GM23338 (cell line): ENCODE data around the gene PNP. TPM values are rescaled to one million over a fixed set of nuclear protein-coding genes. Genes with fewer than 3 reads are reported as not detected.

ENCODE experiments used
- ATAC-seq: fragments of 200-7000 bp; cut with Tn5 transposase; 3 replicates; pipeline ENCODE4 v1.9.1; 2020
- DNase-seq: peaks from one replicate; pipeline ENCODE4 v3.0.0-alpha.2; 2015; ENCODE audit warnings: low spot score
- H2AFZ ChIP-seq: fragments of 200-600 bp; sonication (generic); 2 replicates; pipeline ENCODE4 v1.8.0; 2016; ENCODE audit warnings: antibody characterized with exemption, mild to moderate bottlenecking, moderate library complexity
- H3F3A ChIP-seq: fragments of 200-600 bp; sonication (generic); replicated peaks from 2 replicates; pipeline ENCODE4 v1.8.0; 2017; ENCODE audit warnings: antibody characterized with exemption, mixed run types, low read depth
- H3K27ac ChIP-seq: fragments of 200-600 bp; sonication (generic); 2 replicates; pipeline ENCODE4 v1.6.1; 2016; ENCODE audit warnings: low read depth
- H3K27me3 ChIP-seq: fragments of 200-600 bp; sonication (generic); 2 replicates; pipeline ENCODE4 v1.8.0; 2016; ENCODE audit warnings: mild to moderate bottlenecking, mixed run types, moderate library complexity; ENCODE audit not compliant: insufficient read depth
- H3K36me3 ChIP-seq: fragments of 200-600 bp; sonication (generic); 2 replicates; pipeline ENCODE4 v1.8.0; 2016; ENCODE audit warnings: mild to moderate bottlenecking; ENCODE audit not compliant: insufficient read depth
- H3K4me1 ChIP-seq: fragments of 200-600 bp; sonication (generic); 2 replicates; pipeline ENCODE4 v1.8.0; 2016; ENCODE audit warnings: mild to moderate bottlenecking, moderate library complexity; ENCODE audit not compliant: insufficient read depth
- H3K4me2 ChIP-seq: fragments of 200-600 bp; sonication (generic); 2 replicates; pipeline ENCODE4 v1.7.1; 2017; ENCODE audit warnings: mixed run types
- H3K4me3 ChIP-seq: fragments of 200-600 bp; sonication (generic); 2 replicates; pipeline ENCODE4 v1.6.1; 2016; ENCODE audit warnings: mixed run types
- H3K79me2 ChIP-seq: fragments of 200-600 bp; sonication (generic); replicated peaks from 2 replicates; pipeline ENCODE4 v1.8.0; 2017; ENCODE audit warnings: mild to moderate bottlenecking; ENCODE audit not compliant: insufficient read depth
- H3K9me2 ChIP-seq: fragments of 200-600 bp; sonication (generic); 2 replicates; pipeline ENCODE4 v1.8.0; 2017; ENCODE audit not compliant: insufficient read depth
- H4K20me1 ChIP-seq: fragments of 200-600 bp; sonication (generic); replicated peaks from 2 replicates; pipeline ENCODE4 v1.8.0; 2017; ENCODE audit warnings: mild to moderate bottlenecking; ENCODE audit not compliant: insufficient read depth
- H3K27ac Mint-ChIP-seq: 2 replicates; pipeline ENCODE4 v1.8.0; 2020; ENCODE audit warnings: inconsistent platforms, mild to moderate bottlenecking, moderate library complexity, mixed read lengths
- H3K27me3 Mint-ChIP-seq: 3 replicates; pipeline ENCODE4 v1.8.0; 2022; ENCODE audit warnings: low read depth, mild to moderate bottlenecking, moderate library complexity, mixed read lengths, inconsistent platforms; ENCODE audit not compliant: insufficient read depth, poor library complexity
- H3K36me3 Mint-ChIP-seq: 3 replicates; pipeline ENCODE4 v1.8.0; 2021; ENCODE audit warnings: low read depth, mild to moderate bottlenecking, inconsistent platforms, moderate library complexity, mixed read lengths
- H3K4me1 Mint-ChIP-seq: 3 replicates; pipeline ENCODE4 v1.8.0; 2020; ENCODE audit warnings: mild to moderate bottlenecking, inconsistent platforms, mixed read lengths
- H3K4me3 Mint-ChIP-seq: 3 replicates; pipeline ENCODE4 v1.8.0; 2021; ENCODE audit warnings: moderate library complexity, mild to moderate bottlenecking, inconsistent platforms, mixed read lengths
- H3K9me3 Mint-ChIP-seq: 3 replicates; pipeline ENCODE4 v1.8.0; 2020; ENCODE audit warnings: moderate library complexity, mild to moderate bottlenecking, inconsistent platforms, mixed read lengths
- JUNB ChIP-seq: IDR thresholded peaks from one replicate; pipeline ENCODE4 v1.6.1; 2016; ENCODE audit warnings: antibody characterized with exemption; ENCODE audit not compliant: unreplicated experiment
- NANOG ChIP-seq: IDR thresholded peaks from 2 replicates; pipeline ENCODE4 v1.6.1; 2016; ENCODE audit warnings: antibody characterized with exemption, borderline replicate concordance
- POLR2AphosphoS5 ChIP-seq: IDR thresholded peaks from 2 replicates; pipeline ENCODE4 v1.6.1; 2016; ENCODE audit warnings: antibody characterized with exemption, low read depth
- REST ChIP-seq: IDR thresholded peaks from one replicate; pipeline ENCODE4 v1.6.1; 2018; ENCODE audit warnings: antibody characterized with exemption; ENCODE audit not compliant: unreplicated experiment
- ZNF114 ChIP-seq: fragments of 250-450 bp; sonication (Bioruptor Pico); IDR thresholded peaks from 2 replicates; pipeline ENCODE4 v1.5.0; 2020; ENCODE audit warnings: mild to moderate bottlenecking, moderate library complexity
- ZNF462 ChIP-seq: fragments of 250-450 bp; sonication (Bioruptor Pico); IDR thresholded peaks from 2 replicates; pipeline ENCODE4 v1.5.0; 2020; ENCODE audit warnings: mild to moderate bottlenecking, moderate library complexity
- polyA plus RNA-seq: library from polyadenylated mRNA; unstranded; fragments of >200 nt; fragmentation: Nextera tagmentation; extraction: Ambion mirVana; gene quantifications from 2 replicates; pipeline ENCODE4 v1.2.1, GENCODE V29; 2016
- total RNA-seq: library from RNA; depleted of rRNA; stranded (reverse); fragments of >200 nt; shearing (Covaris generic); gene quantifications from 2 replicates; pipeline ENCODE4 v1.2.3, GENCODE V29; 2014

The PNP gene
- total and polyA plus RNA-seq, 2 experiments from 2014 or later: 60.7 to 102 TPM

GRCh38 chr14:20512177-20512905 lies 43.1 kb downstream of the PNP start (continued):
- TF ChIP-seq REST (no peak), ZNF462 (CRISPR knock-in tag) (no peak), POLR2AphosphoS5 (no peak)

GRCh38 chr14:20515846-20516245 lies 46.6 kb downstream of the PNP start:
- no peaks in the 10 kb centered on the region for H3K27me3 Mint-ChIP-seq
- H3K4me1 Mint-ChIP-seq: peaks cover 5% of the 10 kb centered on the region; the same call in 2 of the 3 replicates
- peaks cover 5% of the 10 kb centered on the region; the same call in 2 of the 3 replicates for H3K9me3 Mint-ChIP-seq
- no peak overlapping the region for H3K27ac Mint-ChIP-seq
- no peaks in the 10 kb centered on the region for H3K36me3 ChIP-seq
- H2AFZ ChIP-seq: no peak overlapping the region
- no peak overlapping the region for H3K4me3 ChIP-seq
- no peaks in the 10 kb centered on the region for H3K36me3 Mint-ChIP-seq
- peaks cover 2% of the 10 kb centered on the region; the same call in 1 of the 2 replicates for H3K9me2 ChIP-seq
- 0 out of 2 replicates have a peak, but pooled peaks cover 11% of the 10 kb centered on the region for H3K4me1 ChIP-seq
- no peak overlapping the region for H3K27ac ChIP-seq
- H4K20me1 ChIP-seq: no peaks in the 10 kb centered on the region
- no peak overlapping the region for H3K4me2 ChIP-seq
- H3F3A ChIP-seq: no peaks in the 10 kb centered on the region
- ATAC-seq (no peak), DNase-seq (no peak)
- no peak overlapping the region for H3K4me3 Mint-ChIP-seq
- H3K27me3 ChIP-seq: no peaks in the 10 kb centered on the region
- TF ChIP-seq ZNF114 (CRISPR knock-in tag): no peak
- TF ChIP-seq NANOG: no peak
- TF ChIP-seq JUNB: no peak
- no peak for TF ChIP-seq REST
- H3K79me2 ChIP-seq: no peaks in the 10 kb centered on the region
